ENCODE results near the gene S100A12. TPM values are rescaled to one million over a fixed set of nuclear protein-coding genes. Genes with fewer than 3 reads are reported as not detected.

The S100A12 gene
- total RNA-seq, 3 donors from 2014 or later: 1.3 to 1.8 TPM; not detected in 1

DNA sequence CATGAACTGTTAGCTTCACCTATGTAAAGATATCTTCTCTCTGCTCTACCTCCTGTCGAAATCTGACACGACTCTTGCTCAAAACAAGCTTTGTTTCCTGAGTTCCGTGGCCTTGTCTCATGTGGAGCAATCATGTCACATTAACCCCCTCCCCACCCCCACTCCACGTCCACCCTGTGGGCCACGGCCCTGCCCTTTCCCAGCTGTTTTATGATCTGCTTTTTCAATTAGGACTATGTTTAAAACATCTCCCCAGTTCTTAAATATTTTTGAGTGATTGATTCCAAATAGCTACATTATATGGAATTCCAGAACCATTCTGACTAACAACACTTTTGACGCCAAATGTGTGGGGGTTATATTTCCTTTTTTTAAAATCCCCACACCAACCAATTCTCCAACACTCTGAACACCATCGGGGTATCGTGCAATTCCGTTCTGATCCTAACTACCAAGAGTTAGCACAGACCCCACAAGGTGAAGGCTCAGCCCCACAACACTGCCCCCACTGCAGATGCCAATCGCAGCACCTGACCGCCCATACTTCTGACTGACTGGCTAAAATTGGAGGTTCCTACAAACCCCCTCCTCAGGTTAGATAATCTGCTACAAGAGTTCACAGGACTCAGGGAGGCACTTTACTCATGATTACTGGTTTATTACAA is 28.1 kb upstream of the S100A12 start:
- H3K27ac ChIP-seq: no peak overlapping the region
- no peaks in the 10 kb centered on the region for H3K9me3 ChIP-seq
- no peak overlapping the region for H3K4me3 ChIP-seq
- TF ChIP-seq POLR2AphosphoS5 (IDR thresholded peaks at IDR 0.05): no peak
- TF ChIP-seq, protein P1, sequence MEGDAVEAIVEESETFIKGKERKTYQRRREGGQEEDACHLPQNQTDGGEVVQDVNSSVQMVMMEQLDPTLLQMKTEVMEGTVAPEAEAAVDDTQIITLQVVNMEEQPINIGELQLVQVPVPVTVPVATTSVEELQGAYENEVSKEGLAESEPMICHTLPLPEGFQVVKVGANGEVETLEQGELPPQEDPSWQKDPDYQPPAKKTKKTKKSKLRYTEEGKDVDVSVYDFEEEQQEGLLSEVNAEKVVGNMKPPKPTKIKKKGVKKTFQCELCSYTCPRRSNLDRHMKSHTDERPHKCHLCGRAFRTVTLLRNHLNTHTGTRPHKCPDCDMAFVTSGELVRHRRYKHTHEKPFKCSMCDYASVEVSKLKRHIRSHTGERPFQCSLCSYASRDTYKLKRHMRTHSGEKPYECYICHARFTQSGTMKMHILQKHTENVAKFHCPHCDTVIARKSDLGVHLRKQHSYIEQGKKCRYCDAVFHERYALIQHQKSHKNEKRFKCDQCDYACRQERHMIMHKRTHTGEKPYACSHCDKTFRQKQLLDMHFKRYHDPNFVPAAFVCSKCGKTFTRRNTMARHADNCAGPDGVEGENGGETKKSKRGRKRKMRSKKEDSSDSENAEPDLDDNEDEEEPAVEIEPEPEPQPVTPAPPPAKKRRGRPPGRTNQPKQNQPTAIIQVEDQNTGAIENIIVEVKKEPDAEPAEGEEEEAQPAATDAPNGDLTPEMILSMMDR (IDR thresholded peaks at IDR 0.05): no peak
- TF ChIP-seq POLR2A (IDR thresholded peaks at IDR 0.05): no peak
- H3K27me3 ChIP-seq: peaks cover 0 to 10% of the 10 kb centered on the region in 2 donors
- no peaks in the 10 kb centered on the region for H3K4me1 ChIP-seq
- intact Hi-C loops (cut with DNase I; ENCODE audit: low total_unique reads): no loop called here
- no peak for DNase-seq (ENCODE audit: low spot score in 2 of 2)
- H3K36me3 ChIP-seq: no peaks in the 10 kb centered on the region

DNA sequence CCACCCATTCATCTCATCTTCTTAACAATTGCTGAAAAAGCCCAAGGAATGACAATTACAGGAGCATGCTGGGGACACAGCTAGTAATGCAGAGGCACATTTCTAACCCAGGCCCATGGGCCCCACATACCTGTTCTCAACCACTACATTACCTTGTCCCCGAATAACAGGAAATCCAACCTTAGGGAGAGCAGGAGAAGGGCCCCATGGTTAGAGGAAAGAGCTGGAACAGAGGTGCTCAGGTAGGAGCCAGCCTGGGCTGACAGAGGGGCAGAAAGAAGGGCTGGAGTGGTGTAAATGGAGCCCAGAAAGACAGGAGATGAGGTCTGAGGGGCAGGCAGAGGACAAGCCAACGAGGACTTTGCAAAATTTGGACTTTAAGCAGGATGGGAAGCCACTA is 26.8 kb upstream of the S100A12 start:
- Histone ChIP-seq H3K36me3 (no peaks in the 10 kb centered on the region), H3K4me1 (no peaks in the 10 kb centered on the region), H3K27me3 (peaks cover 0 to 10% of the 10 kb centered on the region in 2 donors), H3K4me3 (no peak overlapping the region), H3K9me3 (no peaks in the 10 kb centered on the region), H3K27ac (no peak overlapping the region)
- intact Hi-C loops (cut with DNase I; ENCODE audit: low total_unique reads): no loop called here
- no peak for DNase-seq (ENCODE audit: low spot score in 2 of 2)
- no peak for TF ChIP-seq POLR2A (IDR thresholded peaks at IDR 0.05)
- TF ChIP-seq, protein P1 (IDR thresholded peaks at IDR 0.05): no peak
- TF ChIP-seq POLR2AphosphoS5 (IDR thresholded peaks at IDR 0.05): no peak

DNA sequence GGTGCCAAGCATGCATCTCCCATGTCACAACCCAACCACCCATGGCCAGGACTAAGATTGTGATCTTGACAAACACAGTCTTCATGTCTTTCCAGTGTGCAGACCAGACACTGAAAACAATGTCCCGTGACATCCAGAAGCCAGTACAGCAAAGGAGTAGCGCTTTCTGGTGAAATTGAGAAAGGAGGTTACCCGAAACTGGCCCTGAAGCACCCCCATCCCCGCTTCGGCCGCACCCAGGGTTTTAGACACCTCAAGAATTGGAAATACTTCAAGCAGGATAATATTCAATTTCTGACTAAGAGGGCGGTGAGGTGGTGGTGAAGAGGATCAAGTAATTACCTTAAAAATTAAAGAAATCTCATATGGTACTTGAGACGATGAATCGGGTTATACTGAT is 26.0 kb upstream of the S100A12 start:
- H3K9me3 ChIP-seq: no peaks in the 10 kb centered on the region
- no peaks in the 10 kb centered on the region for H3K4me1 ChIP-seq
- no peaks in the 10 kb centered on the region for H3K36me3 ChIP-seq
- intact Hi-C loops (cut with DNase I; ENCODE audit: low total_unique reads): no loop called here
- no peak overlapping the region for H3K27ac ChIP-seq
- H3K4me3 ChIP-seq: no peak overlapping the region
- DNase-seq (ENCODE audit: low spot score in 2 of 2): no peak
- H3K27me3 ChIP-seq: peaks cover 0 to 9% of the 10 kb centered on the region in 2 donors
- TF ChIP-seq POLR2AphosphoS5 (IDR thresholded peaks at IDR 0.05) (no peak), POLR2A (IDR thresholded peaks at IDR 0.05) (no peak)
- TF ChIP-seq, protein P1 (IDR thresholded peaks at IDR 0.05): no peak

DNA sequence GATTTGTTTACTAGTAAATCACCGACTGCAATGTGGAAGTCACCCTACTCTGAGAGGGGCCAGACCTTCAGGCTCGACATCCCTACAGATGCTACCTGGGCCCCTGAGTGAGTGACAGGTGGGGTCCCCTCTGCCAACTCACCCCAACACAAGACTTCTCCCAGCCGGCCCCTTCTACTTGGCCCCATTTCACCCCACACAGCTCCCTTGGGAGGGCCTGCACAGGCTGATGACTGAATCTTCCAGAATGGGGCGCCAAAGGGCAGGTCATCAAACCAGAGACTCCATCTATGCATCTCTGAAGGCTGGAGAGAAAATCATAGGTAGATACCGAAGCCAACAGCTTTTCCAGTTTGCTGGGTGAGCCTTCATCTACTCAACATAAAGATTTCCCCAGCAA is 24.8 kb upstream of the S100A12 start:
- peaks cover 0 to 12% of the 10 kb centered on the region in 2 donors for H3K27me3 ChIP-seq
- H3K9me3 ChIP-seq: no peaks in the 10 kb centered on the region
- intact Hi-C loops (cut with DNase I; ENCODE audit: low total_unique reads): no loop called here
- H3K27ac ChIP-seq: no peak overlapping the region
- TF ChIP-seq POLR2AphosphoS5 (IDR thresholded peaks at IDR 0.05) (no peak), POLR2A (IDR thresholded peaks at IDR 0.05) (no peak)
- TF ChIP-seq, protein P1 (IDR thresholded peaks at IDR 0.05): no peak
- DNase-seq (ENCODE audit: low spot score in 2 of 2): no peak
- H3K4me1 ChIP-seq: no peaks in the 10 kb centered on the region
- H3K36me3 ChIP-seq: no peaks in the 10 kb centered on the region
- H3K4me3 ChIP-seq: no peak overlapping the region

DNA sequence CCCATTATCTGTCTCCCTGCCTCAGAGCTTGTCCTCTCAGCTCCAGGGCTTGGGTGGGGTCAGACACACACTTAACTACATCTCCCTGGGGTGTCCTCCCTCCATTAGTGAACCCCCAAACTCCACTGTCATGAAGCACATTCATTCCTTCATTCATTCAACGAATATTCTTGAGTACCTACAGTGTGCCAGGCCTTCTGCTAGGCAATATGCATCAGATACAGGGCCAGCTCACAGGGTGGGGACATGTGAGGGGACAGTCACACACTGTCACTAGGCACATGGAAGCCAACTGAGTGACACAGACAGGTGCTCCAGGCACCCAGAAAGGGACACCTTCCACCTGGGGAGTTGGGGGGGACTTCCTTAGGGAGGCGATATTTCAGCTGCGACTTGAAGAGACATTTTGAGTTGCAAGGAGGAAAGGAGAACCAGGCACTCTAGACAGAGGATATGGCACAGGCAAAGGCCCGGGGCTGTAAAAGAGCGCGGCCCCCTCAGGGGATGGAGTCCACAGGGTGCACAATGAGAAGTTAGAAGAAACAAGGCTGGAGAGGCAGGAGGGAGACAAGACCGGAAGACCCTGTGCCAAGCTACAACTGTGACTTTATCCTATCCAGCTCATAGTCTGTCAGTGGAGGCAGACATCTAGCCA is 24.1 kb upstream of the S100A12 start:
- Histone ChIP-seq H3K36me3 (no peaks in the 10 kb centered on the region), H3K27me3 (peaks cover 0 to 12% of the 10 kb centered on the region in 2 donors), H3K9me3 (no peaks in the 10 kb centered on the region), H3K4me3 (no peak overlapping the region), H3K4me1 (no peaks in the 10 kb centered on the region), H3K27ac (no peak overlapping the region)
- DNase-seq (ENCODE audit: low spot score in 2 of 2): peak in 1 of 2 donors; percentile 7
- TF ChIP-seq, protein P1 (IDR thresholded peaks at IDR 0.05): no peak
- TF ChIP-seq POLR2AphosphoS5 (IDR thresholded peaks at IDR 0.05) (no peak), POLR2A (IDR thresholded peaks at IDR 0.05) (no peak)
- intact Hi-C loops (cut with DNase I; ENCODE audit: low total_unique reads): no loop called here
